SU-DHL-6 (cell line): ENCODE results near the gene ITPRIPL2.

Experiments
- CTCF ChIP-seq: fragments of 200-600 bp; sonication (generic); IDR thresholded peaks from one replicate; pipeline ENCODE4 v1.5.1; 2017; ENCODE audit warnings: antibody characterized with exemption, mild to moderate bottlenecking, low read length, moderate library complexity; ENCODE audit not compliant: insufficient read depth, poor library complexity, severe bottlenecking
- EZH2phosphoT487 ChIP-seq: fragments of 200-600 bp; sonication (generic), shearing (Covaris generic); conservative IDR thresholded peaks from 2 replicates; pipeline ENCODE4 v1.6.1; 2018; ENCODE audit warnings: mild to moderate bottlenecking, antibody characterized with exemption, low read length, moderate library complexity, mixed read lengths

GRCh38 chr16:19167710-19168370 is 54.1 kb downstream of the ITPRIPL2 start, which contains the start of gene SYT17:
- TF ChIP-seq CTCF (peak; percentile 59), EZH2phosphoT487 (no peak)
